ENCODE measurements around the gene SHISA8. TPM values are rescaled to one million over a fixed set of nuclear protein-coding genes. Genes with fewer than 3 reads are reported as not detected.

The SHISA8 gene
- total RNA-seq, 1 experiment from 2014 or later, result not detected

Other genes with a start within 250 kb of the SHISA8 start
- 135 and 141 TPM in 2 replicates for gene SNU13, start 226.2 kb downstream of the SHISA8 start, total RNA-seq (2014; rRNA removed)
- gene MEI1, start 215.6 kb downstream of the SHISA8 start, total RNA-seq (2014; rRNA removed), result not detected in 2 replicates
- gene CCDC134, start 114.4 kb downstream of the SHISA8 start, total RNA-seq (2014; rRNA removed), result 11.0 and 14.6 TPM in 2 replicates
- gene SREBF2, start 82.0 kb downstream of the SHISA8 start, total RNA-seq (2014; rRNA removed), result 37.9 and 42.1 TPM in 2 replicates
- gene TNFRSF13C, start 11.7 kb upstream of the SHISA8 start, total RNA-seq (2014; rRNA removed), result 0.17 TPM in 1 of 2 replicates, not detected in the other
- gene CENPM, start 32.1 kb upstream of the SHISA8 start, total RNA-seq (2014; rRNA removed), result 47.1 and 56.0 TPM in 2 replicates
- not detected in 2 replicates for gene SEPTIN3, start 54.4 kb upstream of the SHISA8 start, total RNA-seq (2014; rRNA removed)
- not detected in 2 replicates for gene WBP2NL, start 83.7 kb upstream of the SHISA8 start, total RNA-seq (2014; rRNA removed)
- gene NAGA, start 155.7 kb upstream of the SHISA8 start, total RNA-seq (2014; rRNA removed), result 34.5 and 36.2 TPM in 2 replicates
- 15.7 and 17.6 TPM in 2 replicates for gene PHETA2, start 159.2 kb upstream of the SHISA8 start, total RNA-seq (2014; rRNA removed)
- 2.6 and 6.6 TPM in 2 replicates for gene SMDT1, start 164.6 kb upstream of the SHISA8 start, total RNA-seq (2014; rRNA removed)
- gene NDUFA6, start 175.7 kb upstream of the SHISA8 start, total RNA-seq (2014; rRNA removed), result 81.9 and 90.6 TPM in 2 replicates
- gene CYP2D6, start 215.7 kb upstream of the SHISA8 start, total RNA-seq (2014; rRNA removed), result 0.17 TPM in 1 of 2 replicates, not detected in the other